Left ventricle myocardium inferior (tissue), 1 donor: ENCODE data around the gene OSER1. TPM values are rescaled to one million over a fixed set of nuclear protein-coding genes. Genes with fewer than 3 reads are reported as not detected.
"Not testable (repeated sequence)": the region's sequence is repeated elsewhere in the genome, so short reads cannot be mapped to it uniquely, and the experiment has no call there.

Experiments used
- DNase-seq: peaks from one replicate; pipeline ENCODE4 v3.0.0-alpha.2; 2020
- H3K27ac ChIP-seq: fragments of 200-600 bp; replicated peaks from 2 replicates; pipeline ENCODE4 v1.8.0; 2021
- H3K27me3 ChIP-seq: fragments of 200-600 bp; 2 replicates; pipeline ENCODE4 v1.8.0; 2021; ENCODE audit warnings: low read depth
- H3K36me3 ChIP-seq: fragments of 200-600 bp; 2 replicates; pipeline ENCODE4 v1.8.0; 2021
- H3K4me1 ChIP-seq: fragments of 200-600 bp; 2 replicates; pipeline ENCODE4 v1.8.0; 2021
- H3K4me3 ChIP-seq: fragments of 200-600 bp; 2 replicates; pipeline ENCODE4 v1.8.0; 2021; ENCODE audit warnings: mild to moderate bottlenecking, moderate library complexity
- H3K9me3 ChIP-seq: fragments of 200-600 bp; replicated peaks from 2 replicates; pipeline ENCODE4 v1.8.0; 2021
- intact Hi-C: fragments of 100-400 bp; cut with micrococcal nuclease; formaldehyde crosslinking; loops from one replicate; pipeline ENCODE4 v1.11.0; 2022
- total RNA-seq: library from RNA; stranded (reverse); fragmentation: NEBNext Ultra II Directional; extraction: Animal tissue kit (Norgen Biotek cat#: 25700); gene quantifications from one replicate; pipeline ENCODE4 v1.2.1, GENCODE V29; 2021
- TF ChIP-seq, protein P1 (sequence below): fragments of 200-600 bp; IDR thresholded peaks from 2 replicates; pipeline ENCODE4 v1.8.0; 2021; ENCODE audit warnings: antibody characterized with exemption, mild to moderate bottlenecking, borderline replicate concordance
- donor health status: DM: no; HTN: yes; CAD: no; lungs with severe emphysema.

The OSER1 gene
- total RNA-seq, 1 donor from 2014 or later: 34.0 TPM

DNA sequence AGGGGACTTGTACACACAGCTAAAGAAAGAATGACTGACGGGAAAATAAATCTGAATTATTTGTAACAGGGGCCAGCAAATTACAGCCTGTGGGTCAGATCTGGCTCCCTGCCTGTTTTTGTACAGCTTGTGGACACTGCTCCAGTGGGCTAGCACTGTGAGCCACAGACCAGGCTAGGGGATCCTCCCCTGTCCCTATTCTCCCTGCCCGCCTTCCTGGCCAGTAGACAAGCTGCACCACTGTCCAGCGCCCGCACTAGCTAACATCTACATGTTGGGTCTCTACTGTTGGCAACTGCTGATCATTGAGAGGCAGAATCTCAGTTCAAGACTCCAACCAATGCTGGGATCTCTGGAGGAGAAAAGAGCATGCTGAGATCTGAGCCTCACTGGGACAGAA is 10.7 kb downstream of the OSER1 start:
- intact Hi-C loops: no loop called here
- H3K4me1 ChIP-seq: peaks cover 58% of the 10 kb centered on the region

DNA sequence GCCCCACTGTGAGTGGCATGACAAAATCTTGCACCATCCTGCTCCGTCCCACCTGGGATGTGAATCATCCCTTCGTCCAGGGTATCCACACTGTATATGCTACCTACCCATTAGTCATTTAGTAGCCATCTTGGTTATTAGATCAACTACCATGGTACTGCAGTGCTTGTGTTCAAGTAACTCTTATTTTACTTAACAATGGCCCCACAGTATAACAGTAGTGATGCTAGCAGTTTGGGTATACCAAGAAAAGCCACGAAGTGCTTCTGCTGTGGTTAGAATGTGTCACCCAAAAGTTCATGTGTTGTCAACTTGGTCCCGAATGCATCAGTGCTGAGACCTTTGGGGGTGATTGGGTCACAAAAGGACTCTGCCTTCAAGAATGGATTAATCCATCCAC is 11.7 kb downstream of the OSER1 start:
- no peak for DNase-seq
- Histone ChIP-seq H3K4me1 (peaks cover 48% of the 10 kb centered on the region), H3K9me3 (no peaks in the 10 kb centered on the region), H3K4me3 (no peak overlapping the region), H3K27ac (no peak overlapping the region), H3K27me3 (no peaks in the 10 kb centered on the region), H3K36me3 (peaks cover 74% of the 10 kb centered on the region)
- TF ChIP-seq, protein P1, sequence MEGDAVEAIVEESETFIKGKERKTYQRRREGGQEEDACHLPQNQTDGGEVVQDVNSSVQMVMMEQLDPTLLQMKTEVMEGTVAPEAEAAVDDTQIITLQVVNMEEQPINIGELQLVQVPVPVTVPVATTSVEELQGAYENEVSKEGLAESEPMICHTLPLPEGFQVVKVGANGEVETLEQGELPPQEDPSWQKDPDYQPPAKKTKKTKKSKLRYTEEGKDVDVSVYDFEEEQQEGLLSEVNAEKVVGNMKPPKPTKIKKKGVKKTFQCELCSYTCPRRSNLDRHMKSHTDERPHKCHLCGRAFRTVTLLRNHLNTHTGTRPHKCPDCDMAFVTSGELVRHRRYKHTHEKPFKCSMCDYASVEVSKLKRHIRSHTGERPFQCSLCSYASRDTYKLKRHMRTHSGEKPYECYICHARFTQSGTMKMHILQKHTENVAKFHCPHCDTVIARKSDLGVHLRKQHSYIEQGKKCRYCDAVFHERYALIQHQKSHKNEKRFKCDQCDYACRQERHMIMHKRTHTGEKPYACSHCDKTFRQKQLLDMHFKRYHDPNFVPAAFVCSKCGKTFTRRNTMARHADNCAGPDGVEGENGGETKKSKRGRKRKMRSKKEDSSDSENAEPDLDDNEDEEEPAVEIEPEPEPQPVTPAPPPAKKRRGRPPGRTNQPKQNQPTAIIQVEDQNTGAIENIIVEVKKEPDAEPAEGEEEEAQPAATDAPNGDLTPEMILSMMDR: no peak
- intact Hi-C loops: no loop called here

More for the DNA sequence above, 10.7 kb downstream of the OSER1 start:
- Histone ChIP-seq H3K9me3 (no peaks in the 10 kb centered on the region), H3K36me3 (peaks cover 78% of the 10 kb centered on the region), H3K4me3 (no peak overlapping the region), H3K27ac (no peak overlapping the region), H3K27me3 (no peaks in the 10 kb centered on the region)
- no peak for DNase-seq
- TF ChIP-seq, protein P1: no peak

DNA sequence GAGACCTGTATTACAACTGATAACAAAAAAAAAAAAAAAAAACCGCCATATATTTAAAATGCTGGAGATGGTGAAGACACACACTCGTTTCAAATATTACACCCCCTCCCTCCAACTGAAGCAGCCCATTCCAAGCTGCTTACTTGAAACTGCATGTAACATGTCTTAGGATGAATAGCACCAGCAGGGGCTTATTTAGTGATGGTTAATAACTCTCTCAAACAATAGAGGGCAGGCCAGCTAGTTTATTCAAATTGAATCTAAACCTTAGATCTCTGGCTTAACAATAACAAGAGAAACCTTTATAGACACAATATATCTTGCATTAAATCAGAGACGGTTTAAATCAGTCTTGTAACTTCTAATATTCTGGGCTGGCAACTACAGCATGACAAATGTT is 14.3 kb downstream of the OSER1 start:
- intact Hi-C loops: no loop called here
- TF ChIP-seq, protein P1: no peak

DNA sequence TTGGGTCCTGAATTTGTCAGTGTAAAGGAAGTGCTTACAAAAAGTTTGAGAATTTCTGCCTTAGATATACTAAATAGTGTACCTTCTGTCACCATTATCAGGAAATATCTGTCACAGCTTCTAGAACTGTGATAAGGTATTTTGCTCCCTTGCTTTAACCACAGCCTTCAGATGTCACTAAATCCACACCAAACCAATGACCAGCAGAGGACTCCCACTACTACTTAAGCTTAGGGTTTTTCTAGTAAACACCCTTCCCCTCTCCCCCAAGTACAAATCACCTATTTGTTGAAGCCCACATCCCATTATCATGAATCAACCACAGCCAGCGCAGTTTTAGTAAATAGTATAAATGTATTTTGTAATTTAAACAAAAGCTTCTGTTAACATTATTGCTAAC is 15.0 kb downstream of the OSER1 start:
- TF ChIP-seq, protein P1: no peak
- H3K4me1 ChIP-seq: peaks cover 22% of the 10 kb centered on the region
- no peaks in the 10 kb centered on the region for H3K9me3 ChIP-seq
- no peak overlapping the region for H3K27ac ChIP-seq
- H3K27me3 ChIP-seq: no peaks in the 10 kb centered on the region
- peaks cover 52% of the 10 kb centered on the region for H3K36me3 ChIP-seq
- intact Hi-C loops: no loop called here
- no peak overlapping the region for H3K4me3 ChIP-seq
- no peak for DNase-seq

More for the DNA sequence above, 14.3 kb downstream of the OSER1 start:
- no peak overlapping the region for H3K4me3 ChIP-seq
- H3K36me3 ChIP-seq: peaks cover 57% of the 10 kb centered on the region
- no peaks in the 10 kb centered on the region for H3K9me3 ChIP-seq
- H3K27ac ChIP-seq: no peak overlapping the region
- peaks cover 27% of the 10 kb centered on the region for H3K4me1 ChIP-seq
- no peak for DNase-seq
- no peaks in the 10 kb centered on the region for H3K27me3 ChIP-seq

DNA sequence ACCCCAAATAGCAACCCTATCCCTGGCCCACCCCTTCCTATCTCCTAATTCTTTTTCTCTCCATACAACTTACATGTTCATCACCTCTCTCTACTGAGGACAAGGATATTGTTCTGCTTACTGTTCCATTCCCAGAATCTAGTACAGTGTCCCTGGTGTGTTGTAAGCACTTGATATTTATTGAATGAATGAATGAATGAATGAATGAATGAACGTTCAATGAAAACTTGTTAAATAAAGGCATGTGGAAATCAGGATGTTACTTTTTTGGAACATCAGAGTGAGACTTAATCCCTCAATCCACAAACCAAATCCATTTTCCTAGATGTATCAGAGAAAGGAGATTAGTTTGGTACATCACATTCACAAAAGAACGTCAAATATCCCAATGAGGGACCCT is 16.8 kb downstream of the OSER1 start:
- DNase-seq: no peak
- H3K36me3 ChIP-seq: peaks cover 34% of the 10 kb centered on the region
- H3K27me3 ChIP-seq: no peaks in the 10 kb centered on the region
- no peak overlapping the region for H3K4me3 ChIP-seq
- no peaks in the 10 kb centered on the region for H3K9me3 ChIP-seq
- intact Hi-C loops: no loop called here
- H3K27ac ChIP-seq: no peak overlapping the region
- TF ChIP-seq, protein P1: no peak
- peaks cover 21% of the 10 kb centered on the region for H3K4me1 ChIP-seq

DNA sequence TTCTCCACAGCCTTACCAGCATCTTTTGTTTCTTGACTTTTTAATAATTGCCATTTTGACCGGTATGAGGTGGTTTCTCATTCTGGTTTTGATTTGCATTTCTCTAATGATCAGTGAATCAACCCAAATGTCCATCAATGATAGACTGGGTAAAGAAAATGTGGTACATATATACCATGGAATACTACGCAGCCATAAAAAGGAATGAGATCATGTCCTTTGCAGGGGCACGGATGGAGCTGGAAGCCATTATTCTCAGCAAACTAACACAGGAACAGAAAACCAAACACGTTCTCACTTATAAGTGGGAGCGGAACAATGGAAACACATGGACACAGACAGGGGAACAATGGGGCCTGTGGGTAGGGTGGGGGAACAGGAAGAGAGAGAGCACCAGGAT is 18.9 kb downstream of the OSER1 start:
- Histone ChIP-seq H3K4me1 (peaks cover 41% of the 10 kb centered on the region), H3K36me3 (peaks cover 13% of the 10 kb centered on the region)
- intact Hi-C loops, DNase-seq, H3K27ac ChIP-seq, H3K4me3 ChIP-seq, H3K9me3 ChIP-seq, H3K27me3 ChIP-seq: not testable (repeated sequence)
